Fibroblast of villous mesenchyme (primary cell): ENCODE measurements around the gene GCHFR. TPM values are rescaled to one million over a fixed set of nuclear protein-coding genes. Genes with fewer than 3 reads are reported as not detected.

ENCODE experiments used
- DNase-seq: peaks from one replicate; pipeline ENCODE4 v3.0.0-alpha.2; 2010; ENCODE audit warnings: low read depth
- H3K4me3 ChIP-seq: 2 replicates; pipeline ENCODE4 v1.5.1; 2011; ENCODE audit warnings: low read depth, mild to moderate bottlenecking, low read length
- CTCF ChIP-seq: IDR thresholded peaks from 2 replicates; pipeline ENCODE4 v1.5.1; 2012; ENCODE audit warnings: low read depth, mild to moderate bottlenecking, low read length; ENCODE audit not compliant: insufficient read depth
- total RNA-seq: library from RNA; depleted of rRNA; stranded (reverse); fragments of >200 nt; gene quantifications from 2 replicates; pipeline ENCODE4 v1.2.3, GENCODE V29; 2012

Gene GCHFR
- 2.6 and 2.9 TPM in 2 replicates for total RNA-seq

- H3K4me3 ChIP-seq, result peak within 1 kb of the TSS; percentile 65
- TF ChIP-seq CTCF, result peak; percentile 32
- DNase-seq, result peak; percentile 66
Measured at GRCh38 chr15:40763801-40764628, at the start of gene GCHFR. GCHFR (plus strand) TSS chr15:40764068; CDS start chr15:40764181, 113 bp downstream.

- no peak for TF ChIP-seq CTCF
- DNase-seq, result no peak
- H3K4me3 ChIP-seq, result no peak overlapping the region
Measured at GRCh38 chr15:40714144-40714543, 49.7 kb upstream of the GCHFR start.

- DNase-seq, result no peak
- no peak for TF ChIP-seq CTCF
- H3K4me3 ChIP-seq, result no peak overlapping the region
Measured at GRCh38 chr15:40716165-40716564, 47.7 kb upstream of the GCHFR start.

- H3K4me3 ChIP-seq, result no peak overlapping the region
- DNase-seq, result no peak
- no peak for TF ChIP-seq CTCF
Measured at GRCh38 chr15:40721701-40722100, 42.2 kb upstream of the GCHFR start.

GRCh38 chr15:40722354-40722753 is 41.5 kb upstream of the GCHFR start:
- TF ChIP-seq CTCF, result no peak

GRCh38 chr15:40722934-40723333 is 40.9 kb upstream of the GCHFR start:
- no peak overlapping the region for H3K4me3 ChIP-seq
- no peak for TF ChIP-seq CTCF
- DNase-seq, result no peak

More at GRCh38 chr15:40722354-40722753, 41.5 kb upstream of the GCHFR start:
- no peak overlapping the region for H3K4me3 ChIP-seq
- no peak for DNase-seq
